Adipocyte (in vitro differentiated cells): ENCODE measurements around the gene P2RY8.
"Not testable (repeated sequence)": the region's sequence is repeated elsewhere in the genome, so short reads cannot be mapped to it uniquely, and the experiment has no call there.

Experiments used
- DNase-seq: peaks from one replicate; pipeline ENCODE4 v3.0.0-alpha.2; 2015; ENCODE audit warnings: low read depth
- H3K27me3 ChIP-seq: replicated peaks from 2 replicates; pipeline ENCODE4 v1.7.0; 2013; ENCODE audit warnings: mild to moderate bottlenecking, low read length, moderate library complexity; ENCODE audit not compliant: control insufficient read depth, insufficient read depth
- H3K36me3 ChIP-seq: 2 replicates; pipeline ENCODE4 v1.7.0; 2013; ENCODE audit warnings: low read length, mild to moderate bottlenecking, moderate library complexity; ENCODE audit not compliant: control insufficient read depth, insufficient read depth, severe bottlenecking
- H3K4me1 ChIP-seq: 2 replicates; pipeline ENCODE4 v1.7.0; 2013; ENCODE audit warnings: mild to moderate bottlenecking, low read length, moderate library complexity; ENCODE audit not compliant: control insufficient read depth, insufficient read depth
- H3K4me3 ChIP-seq: 2 replicates; pipeline ENCODE4 v1.7.0; 2013; ENCODE audit warnings: mild to moderate bottlenecking, low read length, moderate library complexity
- H3K9ac ChIP-seq: 2 replicates; pipeline ENCODE4 v1.7.0; 2013; ENCODE audit warnings: mild to moderate bottlenecking, low read length, moderate library complexity
- H3K9me3 ChIP-seq: 2 replicates; pipeline ENCODE4 v1.7.0; 2013; ENCODE audit warnings: mild to moderate bottlenecking, low read length, moderate library complexity; ENCODE audit not compliant: control insufficient read depth

P2RY8 gene

DNA sequence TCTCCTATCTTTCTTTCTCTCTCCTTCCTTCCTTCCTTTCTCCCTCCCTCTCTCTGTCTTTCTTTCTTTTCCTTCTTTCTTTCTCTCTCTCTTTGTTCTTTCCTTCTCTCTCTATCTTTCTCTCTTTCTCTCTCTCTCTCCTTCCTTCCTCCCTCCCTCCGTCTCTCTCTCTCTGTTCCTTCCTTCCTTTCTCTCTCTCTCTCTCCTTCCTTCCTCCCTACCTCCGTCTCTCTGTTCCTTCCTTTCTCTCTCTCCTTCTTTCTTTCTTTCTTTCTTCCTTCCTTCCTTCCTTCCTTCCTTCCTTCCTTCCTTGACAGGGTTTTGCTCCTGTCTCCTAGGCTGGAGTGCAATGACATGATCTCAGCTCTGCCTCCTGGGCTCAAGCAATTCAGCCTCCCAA is 24.2 kb upstream of the P2RY8 start:
- no peaks in the 10 kb centered on the region for H3K36me3 ChIP-seq
- no peak for DNase-seq
- H3K9me3 ChIP-seq, result no peaks in the 10 kb centered on the region

DNA sequence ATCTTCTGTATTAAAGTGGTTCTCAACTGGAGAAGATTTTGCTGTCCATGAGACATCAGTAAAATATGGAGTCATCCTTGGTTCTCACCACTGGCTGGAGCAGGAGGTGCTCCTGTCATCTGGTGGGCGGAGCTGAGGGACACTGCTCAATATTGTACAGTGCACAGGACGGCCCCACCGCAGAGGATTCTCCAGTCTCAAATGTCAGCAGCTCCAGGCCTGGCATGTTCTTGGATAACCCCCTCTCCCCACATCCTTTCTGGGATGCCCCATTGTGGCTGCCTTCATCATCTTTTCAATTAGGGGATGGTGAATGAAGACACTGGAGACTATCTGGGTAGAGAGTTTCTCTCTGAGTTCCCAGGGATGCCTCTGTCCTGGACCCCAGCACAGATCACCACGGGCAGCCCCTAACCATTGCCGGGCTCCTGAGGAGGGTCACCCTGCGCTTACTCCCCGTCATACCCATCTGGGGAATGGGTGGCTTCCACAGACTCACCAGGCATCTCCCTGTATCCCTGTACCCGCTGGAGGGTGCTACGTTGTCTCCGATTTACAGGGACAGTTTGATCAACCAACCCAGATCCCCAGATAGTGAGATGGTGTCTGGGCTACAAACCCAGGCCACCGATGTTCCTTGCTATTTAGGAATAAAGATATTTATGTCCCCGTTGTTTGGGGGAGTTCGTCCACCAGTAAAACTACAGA is 21.9 kb upstream of the P2RY8 start:
- no peaks in the 10 kb centered on the region for H3K36me3 ChIP-seq
- H3K9ac ChIP-seq, result no peak overlapping the region
- H3K27me3 ChIP-seq, result no peaks in the 10 kb centered on the region
- no peaks in the 10 kb centered on the region for H3K9me3 ChIP-seq
- DNase-seq, result no peak
- no peak overlapping the region for H3K4me3 ChIP-seq
- H3K4me1 ChIP-seq, result no peaks in the 10 kb centered on the region

More for the DNA sequence above, 24.2 kb upstream of the P2RY8 start:
- no peaks in the 10 kb centered on the region for H3K4me1 ChIP-seq
- H3K9ac ChIP-seq, result no peak overlapping the region
- H3K4me3 ChIP-seq, result no peak overlapping the region
- no peaks in the 10 kb centered on the region for H3K27me3 ChIP-seq

GRCh38 chrX:1557442-1557841 is 20.5 kb upstream of the P2RY8 start:
- H3K36me3 ChIP-seq, H3K27me3 ChIP-seq, H3K4me1 ChIP-seq, H3K9me3 ChIP-seq, DNase-seq, H3K4me3 ChIP-seq, H3K9ac ChIP-seq: not testable (repeated sequence)

- H3K9me3 ChIP-seq, result peaks cover 10% of the 10 kb centered on the region
- no peaks in the 10 kb centered on the region for H3K4me1 ChIP-seq
- no peaks in the 10 kb centered on the region for H3K36me3 ChIP-seq
- H3K4me3 ChIP-seq, result no peak overlapping the region
- no peaks in the 10 kb centered on the region for H3K27me3 ChIP-seq
- DNase-seq, result no peak
- H3K9ac ChIP-seq, result no peak overlapping the region
Observed at GRCh38 chrX:1555370-1555769, 18.4 kb upstream of the P2RY8 start.

DNA sequence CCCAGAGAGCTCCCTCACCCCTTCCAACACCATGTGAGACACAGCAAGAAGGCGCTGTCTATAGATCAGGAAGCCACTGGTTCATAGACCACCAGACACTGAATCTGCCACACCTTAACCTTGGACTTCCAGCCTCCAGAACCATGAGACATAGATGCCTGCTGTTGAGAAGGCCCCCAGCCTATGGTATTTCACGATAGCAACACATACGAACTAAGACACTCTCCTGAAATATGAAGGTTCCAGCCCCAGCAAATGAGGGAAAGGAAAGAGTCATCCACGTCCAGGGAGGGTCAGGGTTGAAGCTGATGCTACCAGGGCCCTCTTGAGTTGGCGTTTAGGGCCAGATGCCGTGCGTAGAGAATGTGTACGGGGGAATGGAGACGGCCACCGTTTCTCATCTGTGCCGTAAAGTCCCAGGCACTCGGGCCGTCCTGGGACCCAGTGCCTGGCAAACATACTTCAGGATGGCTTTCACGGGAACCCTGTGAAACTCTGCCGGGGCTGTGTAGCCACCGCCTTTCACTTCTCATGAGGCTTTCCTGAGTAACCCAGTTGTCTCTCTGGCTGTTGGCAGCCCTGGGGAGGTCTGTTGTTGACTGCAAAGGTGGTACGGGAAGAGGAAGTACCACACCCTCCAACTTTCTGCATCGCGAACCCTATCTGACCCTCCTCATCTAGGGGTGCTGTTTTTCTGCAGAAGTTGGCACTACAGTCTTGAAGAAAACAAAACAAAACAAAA is 17.7 kb upstream of the P2RY8 start:
- H3K27me3 ChIP-seq, result no peaks in the 10 kb centered on the region
- H3K4me3 ChIP-seq, result no peak overlapping the region
- H3K9ac ChIP-seq, result no peak overlapping the region
- H3K36me3 ChIP-seq, result no peaks in the 10 kb centered on the region
- H3K4me1 ChIP-seq, result no peaks in the 10 kb centered on the region
- peaks cover 10% of the 10 kb centered on the region for H3K9me3 ChIP-seq
- DNase-seq, result no peak

GRCh38 chrX:1551959-1552546 is 15.1 kb upstream of the P2RY8 start:
- Histone ChIP-seq H3K9me3 (peaks cover 10% of the 10 kb centered on the region), H3K4me3 (no peak overlapping the region), H3K4me1 (no peaks in the 10 kb centered on the region), H3K36me3 (no peaks in the 10 kb centered on the region), H3K9ac (no peak overlapping the region), H3K27me3 (no peaks in the 10 kb centered on the region)
- no peak for DNase-seq

- Histone ChIP-seq H3K9me3 (peaks cover 4% of the 10 kb centered on the region), H3K36me3 (no peaks in the 10 kb centered on the region), H3K4me1 (no peaks in the 10 kb centered on the region), H3K27me3 (no peaks in the 10 kb centered on the region), H3K9ac (no peak overlapping the region), H3K4me3 (no peak overlapping the region)
- no peak for DNase-seq
Observed at GRCh38 chrX:1546691-1547251, 9.8 kb upstream of the P2RY8 start.

- no peak for DNase-seq
- H3K9me3 ChIP-seq, result peaks cover 4% of the 10 kb centered on the region
- no peaks in the 10 kb centered on the region for H3K4me1 ChIP-seq
- no peak overlapping the region for H3K4me3 ChIP-seq
- no peak overlapping the region for H3K9ac ChIP-seq
- H3K27me3 ChIP-seq, result no peaks in the 10 kb centered on the region
- H3K36me3 ChIP-seq, result no peaks in the 10 kb centered on the region
Observed at GRCh38 chrX:1545776-1546408, 8.9 kb upstream of the P2RY8 start.

DNA sequence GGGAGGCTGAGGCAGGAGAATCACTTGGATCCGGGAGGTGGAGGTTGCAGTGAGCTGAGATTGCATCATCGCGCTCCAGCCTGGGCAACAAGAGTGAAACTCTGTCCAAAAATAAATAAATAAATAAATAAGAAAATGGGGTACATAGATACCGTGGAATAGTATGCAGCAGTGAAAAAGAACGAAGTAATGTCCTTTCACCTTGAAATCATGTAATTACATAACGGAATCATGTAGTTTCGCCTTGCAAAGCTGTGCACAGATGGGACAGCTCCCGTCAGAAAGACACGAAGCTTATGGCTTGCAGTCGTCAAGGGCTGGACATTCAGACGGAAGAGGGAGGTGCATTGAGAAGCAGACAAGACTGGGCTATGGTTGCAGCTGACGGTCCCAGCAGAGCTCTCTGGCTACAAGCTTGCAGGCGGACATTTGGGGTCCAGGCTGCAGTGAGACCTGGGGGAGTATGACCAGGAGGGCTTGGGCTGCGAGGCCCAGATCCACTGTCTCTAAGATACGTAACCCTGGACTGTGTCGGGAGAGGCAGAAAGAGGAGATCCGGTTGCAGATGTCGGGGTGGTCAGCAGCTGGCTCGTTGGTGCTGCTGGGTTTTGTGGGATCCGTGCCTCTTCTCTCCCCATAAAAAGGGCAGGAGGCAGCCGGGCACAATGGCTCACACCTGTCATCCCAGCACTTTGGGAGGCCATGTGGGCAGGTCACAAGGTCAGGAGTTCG is 6.2 kb upstream of the P2RY8 start:
- Histone ChIP-seq H3K9me3 (peaks cover 4% of the 10 kb centered on the region), H3K27me3 (no peaks in the 10 kb centered on the region), H3K4me3 (no peak overlapping the region), H3K36me3 (no peaks in the 10 kb centered on the region), H3K4me1 (no peaks in the 10 kb centered on the region), H3K9ac (no peak overlapping the region)
- DNase-seq, result no peak

- H3K36me3 ChIP-seq, H3K9me3 ChIP-seq, H3K4me1 ChIP-seq, H3K4me3 ChIP-seq, H3K27me3 ChIP-seq, DNase-seq, H3K9ac ChIP-seq: not testable (repeated sequence)
Observed at GRCh38 chrX:1539146-1539545, 2.2 kb upstream of the P2RY8 start.
